B cell (primary cell): ENCODE data around the gene RLBP1. TPM values are rescaled to one million over a fixed set of nuclear protein-coding genes. Genes with fewer than 3 reads are reported as not detected.

Experiments
- ATAC-seq: fragments of 200-7000 bp; cut with Tn5 transposase; one replicate; pipeline ENCODE4 v1.10.0; 2021; ENCODE audit warnings: low read depth, mild to moderate bottlenecking, moderate number of reproducible peaks, moderate library complexity
- CTCF ChIA-PET: fragments of 350-600 bp; sonication (Branson Sonifier 250); formaldehyde crosslinking; loops from one replicate; lab custom pipeline; 2021; ENCODE audit warnings: antibody characterized with exemption, inconsistent platforms; lab: Charles Lee
- POLR2A ChIA-PET: fragments of 350-600 bp; sonication (Branson Sonifier 250); formaldehyde crosslinking; loops from one replicate; lab custom pipeline; 2021; ENCODE audit warnings: antibody characterized with exemption; lab: Charles Lee
- DNase-seq: peaks from one replicate; pipeline ENCODE4 v3.0.0; 2013
- H2AFZ ChIP-seq: 2 replicates; pipeline ENCODE4 v1.6.1; 2012; ENCODE audit warnings: mild to moderate bottlenecking, low read depth, low read length; ENCODE audit not compliant: insufficient read depth, poor library complexity, severe bottlenecking
- H3K27ac ChIP-seq, 2 donors: 1 replicate in 1 of 2; 2 replicates in 1 of 2; pipeline ENCODE4 v1.5.1; 2012 to 2013; ENCODE audit warnings: low read length in 2 of 2, mild to moderate bottlenecking in 2 of 2, moderate library complexity in 1 of 2
- H3K27me3 ChIP-seq, 4 experiments: fragments of 200-600 bp in 1 of 4; sonication (generic) in 1 of 4; replicated peaks in 1 of 4; 1 replicate in 2 of 4; 2 replicates in 2 of 4; pipeline versions ENCODE4 v1.6.1 to v1.7.0; 2013 to 2016; ENCODE audit warnings: low read length in 3 of 4, mild to moderate bottlenecking in 2 of 4, mixed read lengths in 1 of 4, moderate library complexity in 1 of 4; ENCODE audit not compliant: insufficient read depth in 4 of 4, control insufficient read depth in 3 of 4; ENCODE audit errors: control extremely low read depth in 1 of 4
- H3K36me3 ChIP-seq, 2 experiments: replicated peaks in 1 of 2; 1 replicate in 1 of 2; 2 replicates in 1 of 2; pipeline versions ENCODE4 v1.6.1 to v1.7.1; 2013; ENCODE audit warnings: low read length in 1 of 2; ENCODE audit not compliant: insufficient read depth in 2 of 2, control insufficient read depth in 1 of 2; ENCODE audit errors: control extremely low read depth in 1 of 2, extremely low read depth in 1 of 2
- H3K4me1 ChIP-seq, 2 donors: fragments of 200-600 bp in 1 of 2; sonication (generic) in 1 of 2; 1 replicate in 1 of 2; 2 replicates in 1 of 2; pipeline versions ENCODE4 v1.5.1 to v1.6.1; 2013 to 2017; ENCODE audit warnings: low read length in 2 of 2; ENCODE audit not compliant: control insufficient read depth in 2 of 2, insufficient read depth in 2 of 2
- H3K4me2 ChIP-seq: replicated peaks from 2 replicates; pipeline ENCODE3; 2012; ENCODE audit warnings: mild to moderate bottlenecking, low read depth, low read length; ENCODE audit not compliant: poor library complexity, severe bottlenecking
- H3K4me3 ChIP-seq, 5 experiments: fragments of 200-600 bp in 1 of 5; sonication (generic) in 1 of 5; 1 replicate in 3 of 5; 2 replicates in 2 of 5; pipeline versions ENCODE4 v1.5.1 to v1.7.0; 2011 to 2016; ENCODE audit warnings: low read length in 4 of 5, mild to moderate bottlenecking in 4 of 5, low read depth in 2 of 5, control low read depth in 1 of 5, moderate library complexity in 1 of 5; ENCODE audit not compliant: insufficient read depth in 1 of 5; ENCODE audit errors: control extremely low read depth in 1 of 5, extremely low read depth in 1 of 5
- H3K79me2 ChIP-seq: fragments of 200-600 bp; sonication (generic); one replicate; pipeline ENCODE4 v1.6.0; 2016; ENCODE audit warnings: low read length; ENCODE audit not compliant: control insufficient read depth, insufficient read depth
- H3K9ac ChIP-seq: fragments of 200-600 bp; sonication (generic); 2 replicates; pipeline ENCODE4 v1.6.1; 2017; ENCODE audit warnings: mild to moderate bottlenecking, low read length, moderate library complexity
- H3K9me3 ChIP-seq, 3 donors: one replicate each; pipeline versions ENCODE4 v1.6.1 to v1.7.1; 2013; ENCODE audit warnings: low read length in 2 of 3; ENCODE audit not compliant: control insufficient read depth in 2 of 3, insufficient read depth in 1 of 3; ENCODE audit errors: control extremely low read depth in 1 of 3
- H4K20me1 ChIP-seq: 2 replicates; pipeline ENCODE4 v1.6.0; 2012; ENCODE audit warnings: mild to moderate bottlenecking, low read length; ENCODE audit not compliant: insufficient read depth, control insufficient read depth, poor library complexity, severe bottlenecking
- H3K27ac Mint-ChIP-seq: one replicate; pipeline ENCODE4 v1.8.0; 2021; ENCODE audit warnings: mixed read lengths
- H3K27me3 Mint-ChIP-seq: one replicate; pipeline ENCODE4 v1.8.0; 2021; ENCODE audit warnings: mixed read lengths
- H3K4me1 Mint-ChIP-seq: one replicate; pipeline ENCODE4 v1.8.0; 2021; ENCODE audit warnings: mixed read lengths
- H3K4me3 Mint-ChIP-seq: one replicate; pipeline ENCODE4 v1.8.0; 2021; ENCODE audit warnings: mixed read lengths
- H3K9me3 Mint-ChIP-seq: one replicate; pipeline ENCODE4 v1.8.0; 2022; ENCODE audit warnings: mixed read lengths; ENCODE audit not compliant: insufficient read depth
- CTCF ChIP-seq: fragments of 200-600 bp; IDR thresholded peaks from one replicate; pipeline ENCODE4 v1.8.0; 2022; ENCODE audit warnings: antibody characterized with exemption, mild to moderate bottlenecking
- EZH2 ChIP-seq: IDR thresholded peaks from 2 replicates; pipeline ENCODE4 v1.6.1; 2012; ENCODE audit warnings: borderline replicate concordance, low read depth, mild to moderate bottlenecking, moderate library complexity, low read length; ENCODE audit not compliant: insufficient read depth, poor library complexity, severe bottlenecking
- WGBS: methylation state at CpG from one replicate; pipeline ENCODE4 v1.1.5; 2013; ENCODE audit warnings: missing lambda C conversion rate; ENCODE audit not compliant: insufficient coverage; 5-methylcytosine and 5-hydroxymethylcytosine counted together
- intact Hi-C: fragments of 100-400 bp; cut with micrococcal nuclease; formaldehyde crosslinking; loops from one replicate; pipeline ENCODE4 v1.10.0; 2022
- polyA plus RNA-seq: library from polyadenylated mRNA; depleted of rRNA; stranded (reverse); fragments of >200 nt; gene quantifications from 2 replicates; pipeline ENCODE4 v1.2.3, GENCODE V29; 2012
- total RNA-seq, 2 donors: library from RNA; stranded (reverse); fragments of 120-200 nt in 1 of 2; gene quantifications; 1 replicate in 1 of 2; 2 replicates in 1 of 2; pipeline versions ENCODE4 v1.2.3 to v1.2.4, GENCODE V29; 2013 to 2022

RLBP1 gene
- total and polyA plus RNA-seq, 2 donors (not counting 1 experiment from before 2014, with no cell fraction given), result not detected

- intact Hi-C loops, result no loop called here
- Histone ChIP-seq H2AFZ (no peak overlapping the region), H3K4me2 (no peak overlapping the region), H3K9ac (no peak overlapping the region), H3K4me3 (no peak overlapping the region), H3K27me3 (no peaks in the 10 kb centered on the region), H3K36me3 (peaks cover 4 to 18% of the 10 kb centered on the region in 2 experiments), H4K20me1 (no peaks in the 10 kb centered on the region), H3K9me3 (no peaks in the 10 kb centered on the region), H3K4me1 (no peaks in the 10 kb centered on the region), H3K79me2 (no peaks in the 10 kb centered on the region), H3K27ac (no peak overlapping the region)
- no peaks in the 10 kb centered on the region for H3K27me3 Mint-ChIP-seq
- TF ChIP-seq CTCF, result no peak
- TF ChIP-seq EZH2, result no peak
- ATAC-seq, result no peak
- H3K4me3 Mint-ChIP-seq, result no peak overlapping the region
- CTCF ChIA-PET, result interaction anchor here (1.1 to 4.2 kb wide), 3 partner anchors 9 to 80 kb away, joined by 3 to 25 read pairs (median 12); partner anchors contain the start of gene ABHD2
- no peak overlapping the region for H3K27ac Mint-ChIP-seq
- POLR2A ChIA-PET, result no interaction called here
- H3K9me3 Mint-ChIP-seq, result no peaks in the 10 kb centered on the region
- H3K4me1 Mint-ChIP-seq, result peaks cover 4% of the 10 kb centered on the region
- no peak for DNase-seq
Observed at GRCh38 chr15:89168316-89168833, 53.0 kb downstream of the RLBP1 start.

GRCh38 chr15:89167267-89168176 lies 53.9 kb downstream of the RLBP1 start:
- no peaks in the 10 kb centered on the region for H3K9me3 Mint-ChIP-seq
- no peaks in the 10 kb centered on the region for H3K79me2 ChIP-seq
- H3K4me3 ChIP-seq, result no peak overlapping the region
- CTCF ChIA-PET, result interaction anchor here (1.1 to 4.2 kb wide), 4 partner anchors 10 to 79 kb away, joined by 3 to 25 read pairs (median 8); partner anchors contain the start of gene ABHD2
- H3K4me1 ChIP-seq, result no peaks in the 10 kb centered on the region
- intact Hi-C loops, result no loop called here
- H3K27me3 Mint-ChIP-seq, result no peaks in the 10 kb centered on the region
- H3K4me2 ChIP-seq, result no peak overlapping the region
- POLR2A ChIA-PET, result no interaction called here
- H3K9ac ChIP-seq, result no peak overlapping the region
- 25% methylated on average over 7 of the region's 7 CpGs for WGBS
- H4K20me1 ChIP-seq, result no peaks in the 10 kb centered on the region
- no peaks in the 10 kb centered on the region for H3K27me3 ChIP-seq
- H3K27ac Mint-ChIP-seq, result no peak overlapping the region
- H3K9me3 ChIP-seq, result no peaks in the 10 kb centered on the region
- no peak overlapping the region for H3K27ac ChIP-seq
- no peak overlapping the region for H3K4me3 Mint-ChIP-seq
- H3K4me1 Mint-ChIP-seq, result peaks cover 4% of the 10 kb centered on the region
- H3K36me3 ChIP-seq, result peaks cover 6 to 24% of the 10 kb centered on the region in 2 experiments
- no peak for ATAC-seq
- no peak overlapping the region for H2AFZ ChIP-seq
- DNase-seq, result no peak
- no peak for TF ChIP-seq CTCF
- no peak for TF ChIP-seq EZH2
